ENCODE results near the gene SMIM1. TPM values are rescaled to one million over a fixed set of nuclear protein-coding genes. Genes with fewer than 3 reads are reported as not detected.
"Not testable (repeated sequence)": the region's sequence is repeated elsewhere in the genome, so short reads cannot be mapped to it uniquely, and the experiment has no call there.

The SMIM1 gene
- total RNA-seq, 1 donor from 2014 or later: not detected

DNA sequence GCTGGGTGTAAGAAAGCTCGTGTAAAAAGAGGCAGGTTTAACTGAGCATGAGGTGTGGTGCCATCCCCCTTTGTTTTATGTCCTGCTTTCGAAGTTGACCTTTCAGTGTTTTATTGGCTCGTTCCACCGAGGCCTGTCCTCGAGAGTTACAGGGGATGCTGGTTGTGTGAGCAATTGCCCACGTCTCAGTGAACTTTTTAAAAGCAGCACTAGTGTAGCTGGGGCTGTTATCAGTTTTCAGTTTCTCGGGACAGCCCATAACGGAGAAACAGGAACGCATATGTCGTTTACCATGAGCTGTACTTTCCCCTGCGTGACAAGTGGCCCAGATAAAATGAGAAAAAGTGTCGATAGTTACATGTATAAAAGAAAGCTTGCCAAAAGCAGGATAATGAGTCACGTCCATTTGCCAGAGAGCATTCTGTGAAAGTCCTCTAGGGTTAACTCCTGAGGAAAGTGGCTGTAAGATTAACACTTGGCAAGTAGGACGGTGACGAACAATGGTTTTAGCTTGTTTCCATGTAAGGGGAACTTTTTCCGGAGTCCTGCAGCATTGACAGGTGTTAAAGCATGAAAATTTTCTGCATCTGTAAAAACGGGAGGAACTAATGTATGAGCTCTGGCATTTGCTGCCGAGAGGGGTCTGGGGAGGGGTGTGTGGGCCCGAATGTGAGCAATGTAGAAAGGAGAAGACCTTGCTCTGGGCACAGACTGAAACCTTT lies 31.5 kb downstream of the SMIM1 start:
- TF ChIP-seq, protein P1, sequence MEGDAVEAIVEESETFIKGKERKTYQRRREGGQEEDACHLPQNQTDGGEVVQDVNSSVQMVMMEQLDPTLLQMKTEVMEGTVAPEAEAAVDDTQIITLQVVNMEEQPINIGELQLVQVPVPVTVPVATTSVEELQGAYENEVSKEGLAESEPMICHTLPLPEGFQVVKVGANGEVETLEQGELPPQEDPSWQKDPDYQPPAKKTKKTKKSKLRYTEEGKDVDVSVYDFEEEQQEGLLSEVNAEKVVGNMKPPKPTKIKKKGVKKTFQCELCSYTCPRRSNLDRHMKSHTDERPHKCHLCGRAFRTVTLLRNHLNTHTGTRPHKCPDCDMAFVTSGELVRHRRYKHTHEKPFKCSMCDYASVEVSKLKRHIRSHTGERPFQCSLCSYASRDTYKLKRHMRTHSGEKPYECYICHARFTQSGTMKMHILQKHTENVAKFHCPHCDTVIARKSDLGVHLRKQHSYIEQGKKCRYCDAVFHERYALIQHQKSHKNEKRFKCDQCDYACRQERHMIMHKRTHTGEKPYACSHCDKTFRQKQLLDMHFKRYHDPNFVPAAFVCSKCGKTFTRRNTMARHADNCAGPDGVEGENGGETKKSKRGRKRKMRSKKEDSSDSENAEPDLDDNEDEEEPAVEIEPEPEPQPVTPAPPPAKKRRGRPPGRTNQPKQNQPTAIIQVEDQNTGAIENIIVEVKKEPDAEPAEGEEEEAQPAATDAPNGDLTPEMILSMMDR (IDR thresholded peaks at IDR 0.05): no peak
- no peaks in the 10 kb centered on the region for H3K36me3 ChIP-seq
- DNase-seq (ENCODE audit: low spot score in 2 of 2): no peak
- no peak overlapping the region for H3K4me3 ChIP-seq
- H3K9me3 ChIP-seq: no peaks in the 10 kb centered on the region
- intact Hi-C loops (cut with DNase I): loop anchor here (2.0 kb wide), 1 partner anchor 351 kb away; no protein-coding TSS in a partner anchor
- H3K4me1 ChIP-seq: no peaks in the 10 kb centered on the region
- no peak overlapping the region for H3K27ac ChIP-seq
- H3K27me3 ChIP-seq: no peaks in the 10 kb centered on the region

DNA sequence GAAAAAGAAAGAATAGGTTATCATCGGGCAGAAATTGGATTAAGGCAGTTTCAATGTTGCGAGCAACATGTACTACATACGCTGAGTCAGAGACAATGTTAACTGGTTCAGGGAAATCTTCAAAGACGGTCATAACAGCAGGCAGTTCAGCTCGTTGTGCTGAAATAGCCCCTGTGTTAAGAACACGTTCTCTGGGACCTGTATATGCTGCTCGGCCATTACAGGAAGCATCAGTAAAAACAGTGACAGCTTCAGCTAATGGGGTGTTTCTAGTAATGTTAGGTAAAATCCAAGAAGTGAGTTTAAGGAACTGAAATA lies 32.0 kb downstream of the SMIM1 start:
- not testable (repeated sequence) for H3K27ac ChIP-seq

DNA sequence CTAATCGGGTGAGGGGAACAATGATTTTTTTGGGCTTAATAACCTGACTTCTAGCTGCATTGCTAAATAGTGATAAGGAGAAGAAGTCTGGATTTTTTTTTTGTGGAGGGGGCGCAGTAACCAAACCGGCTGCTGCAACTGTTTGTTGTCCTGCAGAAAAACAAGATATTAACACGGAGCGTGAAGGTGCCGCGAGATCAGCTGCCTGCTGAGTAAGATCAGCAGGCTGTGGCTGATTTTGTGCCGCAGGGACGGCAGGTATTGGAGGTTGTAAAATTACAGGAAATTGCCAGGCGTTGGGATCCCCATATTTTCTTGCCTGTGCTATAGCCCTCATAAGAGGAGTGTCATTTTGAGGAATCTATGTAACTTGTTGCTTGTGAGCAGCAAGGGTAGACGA lies 32.5 kb downstream of the SMIM1 start:
- Histone ChIP-seq H3K27ac (no peak overlapping the region), H3K9me3 (no peaks in the 10 kb centered on the region), H3K4me1 (no peaks in the 10 kb centered on the region), H3K27me3 (no peaks in the 10 kb centered on the region), H3K4me3 (no peak overlapping the region), H3K36me3 (no peaks in the 10 kb centered on the region)
- intact Hi-C loops (cut with DNase I): no loop called here
- TF ChIP-seq, protein P1 (IDR thresholded peaks at IDR 0.05): no peak
- no peak for DNase-seq (ENCODE audit: low spot score in 2 of 2)

More for the DNA sequence above, 32.0 kb downstream of the SMIM1 start:
- H3K4me3 ChIP-seq; H3K27me3 ChIP-seq; H3K4me1 ChIP-seq; H3K9me3 ChIP-seq; H3K36me3 ChIP-seq; DNase-seq (ENCODE audit: low spot score in 2 of 2); intact Hi-C loops (cut with DNase I): not testable (repeated sequence)

DNA sequence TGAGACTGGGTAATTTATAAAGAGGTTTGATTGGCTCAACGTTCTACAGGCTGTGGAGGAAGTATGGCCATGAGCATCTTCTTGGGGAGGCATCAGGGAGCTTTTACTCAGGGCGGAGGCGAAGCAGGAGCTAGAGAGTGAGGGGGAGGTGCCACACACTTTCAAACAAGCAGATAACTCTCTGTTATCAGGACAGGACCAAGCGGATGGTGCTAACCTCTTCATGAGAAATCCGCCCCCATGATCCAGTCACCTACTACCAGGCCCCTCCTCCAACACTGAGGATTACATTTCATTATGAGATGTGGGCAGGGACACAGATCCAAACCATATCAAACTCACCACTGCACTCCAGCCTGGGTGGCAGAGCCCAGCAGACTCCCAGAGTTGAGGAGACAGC lies 35.2 kb downstream of the SMIM1 start:
- TF ChIP-seq, protein P1 (IDR thresholded peaks at IDR 0.05): no peak
- H3K9me3 ChIP-seq: no peaks in the 10 kb centered on the region
- no peaks in the 10 kb centered on the region for H3K27me3 ChIP-seq
- H3K4me1 ChIP-seq: no peaks in the 10 kb centered on the region
- H3K36me3 ChIP-seq: no peaks in the 10 kb centered on the region
- intact Hi-C loops (cut with DNase I): no loop called here
- no peak overlapping the region for H3K4me3 ChIP-seq
- DNase-seq (ENCODE audit: low spot score in 2 of 2): no peak
- no peak overlapping the region for H3K27ac ChIP-seq

DNA sequence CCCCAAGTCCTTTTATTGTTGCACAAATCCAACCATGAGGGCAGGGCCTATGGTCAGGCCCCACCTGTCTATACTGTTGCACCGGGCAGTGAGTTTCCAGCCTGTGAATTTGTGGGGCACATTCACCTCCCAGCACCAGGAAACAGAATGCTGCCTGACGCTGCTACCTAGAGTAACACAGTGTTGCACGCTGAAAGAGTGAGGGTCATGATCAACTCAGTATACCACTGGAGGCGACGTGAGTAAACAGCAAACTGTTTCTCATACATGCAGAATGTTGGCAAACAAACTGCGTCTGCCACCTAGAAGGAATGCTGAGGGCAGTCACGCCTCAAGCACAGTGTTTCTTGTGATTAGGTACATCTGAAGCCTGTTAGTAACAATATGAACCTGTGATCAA lies 37.1 kb downstream of the SMIM1 start:
- Histone ChIP-seq H3K27ac (no peak overlapping the region), H3K4me1 (no peaks in the 10 kb centered on the region), H3K36me3 (peaks cover 7 to 12% of the 10 kb centered on the region in 2 donors), H3K27me3 (no peaks in the 10 kb centered on the region), H3K4me3 (no peak overlapping the region), H3K9me3 (no peaks in the 10 kb centered on the region)
- intact Hi-C loops (cut with DNase I): no loop called here
- TF ChIP-seq, protein P1 (IDR thresholded peaks at IDR 0.05): no peak
- DNase-seq (ENCODE audit: low spot score in 2 of 2): no peak

DNA sequence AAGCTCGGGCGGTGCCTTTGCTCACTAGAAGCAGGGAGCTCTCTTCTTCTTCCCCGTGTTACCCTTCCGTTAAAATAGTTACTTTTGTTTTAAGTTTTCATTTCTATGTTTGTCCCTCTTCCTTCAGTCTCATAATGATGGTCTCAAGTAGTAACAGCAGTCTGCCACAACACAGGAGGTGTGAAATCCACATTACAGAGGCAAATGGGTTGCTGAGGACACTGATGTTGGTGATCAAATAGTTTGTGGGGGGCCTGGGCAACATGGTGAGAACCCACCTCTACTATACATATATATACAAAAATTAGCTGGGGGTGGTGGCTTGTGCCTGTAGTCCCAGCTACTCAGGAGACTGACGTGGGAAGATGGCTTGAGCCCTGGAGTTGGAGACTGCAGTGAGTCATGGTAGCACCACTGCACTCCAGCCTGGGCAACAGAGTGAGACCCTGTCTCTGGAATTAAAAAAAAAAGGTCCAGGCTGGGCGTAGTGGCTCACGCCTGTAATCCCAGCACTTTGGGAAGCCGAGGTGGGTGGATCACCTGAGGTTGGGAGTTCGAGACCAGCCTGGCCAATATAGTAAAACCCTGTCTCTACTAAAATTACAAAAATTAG lies 37.7 kb downstream of the SMIM1 start:
- H3K4me3 ChIP-seq; H3K27me3 ChIP-seq; DNase-seq (ENCODE audit: low spot score in 2 of 2); H3K9me3 ChIP-seq; H3K4me1 ChIP-seq; H3K27ac ChIP-seq; intact Hi-C loops (cut with DNase I): not testable (repeated sequence)
- peaks cover 13 to 18% of the 10 kb centered on the region in 2 donors for H3K36me3 ChIP-seq

All from ascending aorta (tissue), 2 donors.